ENCODE data around the gene NAA16.
"Not testable (repeated sequence)": the region's sequence is repeated elsewhere in the genome, so short reads cannot be mapped to it uniquely, and the experiment has no call there.

The NAA16 gene

DNA sequence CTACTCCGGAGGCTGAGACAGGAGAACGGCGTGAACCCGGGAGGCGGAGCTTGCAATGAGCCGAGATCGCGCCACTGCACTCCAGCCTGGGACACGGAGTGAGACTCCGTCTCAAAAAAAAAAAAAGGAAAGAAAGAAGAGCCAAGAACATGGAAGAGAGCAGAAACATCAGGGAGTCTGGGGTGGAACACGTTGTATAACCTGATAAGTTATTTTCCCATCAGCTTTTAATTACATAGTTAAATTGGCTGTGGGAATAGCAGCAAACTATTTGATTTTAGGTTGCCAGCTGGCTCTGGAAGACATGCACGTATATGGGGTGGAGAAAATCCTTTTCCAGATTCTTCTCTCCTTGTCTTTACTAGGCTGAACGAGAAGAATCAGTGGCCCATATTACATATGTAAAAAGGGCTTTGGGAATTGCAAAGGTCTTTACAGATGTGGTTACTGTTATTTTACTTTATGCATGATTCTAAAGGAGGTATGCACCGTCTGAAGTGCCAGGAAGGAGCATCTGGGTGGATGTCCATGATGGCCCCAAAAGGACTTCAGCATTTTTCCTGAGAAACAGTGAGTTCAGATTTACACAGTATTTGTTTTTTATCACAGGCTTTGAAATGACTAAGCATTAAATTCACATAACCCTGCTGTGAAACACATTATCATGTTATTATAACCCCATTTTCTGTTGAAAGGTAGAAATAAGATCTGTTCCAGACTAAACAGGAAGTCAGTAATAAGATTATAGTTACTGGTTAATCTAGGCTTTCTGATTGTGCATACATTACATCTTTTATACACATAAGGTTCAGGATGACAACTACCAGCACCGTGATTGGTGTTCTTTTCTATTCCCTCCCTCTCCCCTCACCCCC lies 4.6 kb upstream of the NAA16 start:
- DNase-seq, result no peak

DNA sequence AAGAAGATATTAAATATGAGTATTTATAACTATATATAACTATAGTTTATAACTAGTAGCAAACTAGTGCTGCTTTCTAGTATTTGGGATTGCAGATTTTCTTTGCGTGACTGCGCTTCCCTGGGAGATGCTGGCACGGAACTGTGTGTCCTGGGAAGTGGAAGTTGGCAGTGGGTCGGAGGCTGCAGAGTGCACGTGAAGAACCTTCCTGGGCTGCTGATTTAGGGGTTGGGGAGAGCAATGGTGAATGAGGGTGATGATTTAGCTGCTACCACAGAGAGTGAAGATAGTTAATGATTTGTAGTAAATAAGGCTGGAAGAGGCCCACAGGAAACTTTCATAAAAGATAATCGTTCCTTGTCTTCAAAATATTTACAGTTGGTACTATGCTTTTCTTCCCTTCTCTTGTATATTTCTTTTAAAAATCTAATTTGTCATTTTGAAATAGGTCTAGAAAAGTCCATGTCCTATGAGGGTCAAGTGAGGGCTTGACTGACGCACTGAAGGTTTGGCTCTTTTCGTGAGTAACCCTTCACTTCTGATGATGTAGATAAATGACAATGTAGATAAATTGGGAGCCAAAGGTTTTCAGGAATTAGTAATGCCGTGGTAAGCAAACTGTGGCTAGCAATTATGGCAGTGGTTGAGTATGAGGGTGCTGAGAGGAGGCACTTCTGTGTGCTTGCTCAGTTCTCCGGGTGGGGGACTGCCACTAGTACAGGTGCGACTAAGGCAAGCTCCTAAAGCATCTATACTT lies 3.0 kb upstream of the NAA16 start:
- no peak for DNase-seq

DNA sequence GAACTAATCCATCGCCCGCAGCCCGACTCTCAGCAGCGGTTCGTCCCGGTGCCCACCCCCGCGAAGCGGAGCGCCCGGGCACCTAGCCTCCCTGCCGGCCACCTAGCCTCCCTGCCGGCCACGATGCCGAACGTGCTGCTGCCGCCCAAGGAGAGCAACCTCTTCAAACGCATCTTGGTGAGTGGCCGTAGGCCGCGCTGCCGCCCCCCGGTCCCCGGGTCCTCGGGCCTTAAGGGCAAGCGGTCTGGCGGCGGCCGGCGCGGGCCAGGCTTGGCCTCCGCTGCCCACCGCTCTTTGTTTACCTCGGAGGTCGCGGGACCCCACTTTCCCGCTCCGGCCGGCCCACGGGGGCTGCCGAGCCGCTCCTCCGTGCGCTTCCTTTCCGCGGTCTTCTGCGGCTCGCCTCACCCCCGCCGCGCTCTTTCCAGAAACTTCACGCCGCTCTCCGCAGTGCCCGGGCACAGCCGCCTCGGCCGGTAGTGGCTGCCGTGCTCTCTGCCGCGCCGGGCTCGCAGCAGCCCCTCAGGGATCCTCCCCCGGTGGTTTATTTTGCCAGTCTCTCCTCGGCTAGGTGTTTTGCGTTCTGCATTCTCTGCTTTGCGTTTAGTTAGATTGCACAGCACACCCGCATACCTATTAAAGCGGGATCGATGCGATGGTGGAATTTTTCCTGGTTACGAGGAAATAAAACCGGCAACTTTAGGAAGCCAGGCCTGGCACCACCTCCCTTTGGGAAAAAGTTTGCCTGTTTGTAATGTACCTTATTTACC lies 524 bp downstream of the NAA16 start:
- DNase-seq, result peak; percentile 48

DNA sequence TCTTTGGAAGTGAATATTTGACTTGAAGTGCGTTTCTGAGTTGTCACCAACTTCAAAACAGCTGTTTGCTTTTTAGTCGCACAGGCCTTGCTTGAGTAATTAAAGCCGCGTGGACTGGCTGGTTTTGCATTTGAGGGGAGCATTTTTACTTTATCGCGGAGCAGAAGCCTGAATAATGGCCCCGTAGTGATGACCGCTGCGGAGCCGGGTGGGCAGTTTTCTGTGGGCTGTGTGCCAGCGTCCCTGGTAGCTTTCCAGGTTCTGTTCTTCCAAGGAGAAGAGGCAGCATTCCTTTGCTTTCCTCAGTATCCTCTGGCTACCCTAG lies 1.1 kb downstream of the NAA16 start:
- peak; percentile 16 for DNase-seq

DNA sequence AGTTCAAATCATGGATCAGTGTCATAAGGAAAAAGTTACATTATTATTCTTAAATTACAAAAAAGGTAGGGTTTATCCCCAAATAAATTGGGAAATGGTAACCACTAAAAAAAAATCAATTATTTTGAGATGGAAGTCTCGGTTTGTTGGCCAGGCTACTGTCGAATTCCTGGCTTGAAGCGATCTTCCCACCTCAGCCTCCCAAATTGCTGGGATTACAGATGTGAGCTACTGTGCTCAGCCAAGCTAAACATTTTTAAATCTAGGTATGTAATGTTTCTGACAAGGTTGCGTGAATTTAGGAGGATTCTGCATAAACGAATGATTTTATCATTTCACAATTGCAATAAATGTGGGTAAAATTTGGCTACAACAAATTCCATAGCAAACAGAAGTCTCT lies 2.0 kb downstream of the NAA16 start:
- DNase-seq, result no peak

DNA sequence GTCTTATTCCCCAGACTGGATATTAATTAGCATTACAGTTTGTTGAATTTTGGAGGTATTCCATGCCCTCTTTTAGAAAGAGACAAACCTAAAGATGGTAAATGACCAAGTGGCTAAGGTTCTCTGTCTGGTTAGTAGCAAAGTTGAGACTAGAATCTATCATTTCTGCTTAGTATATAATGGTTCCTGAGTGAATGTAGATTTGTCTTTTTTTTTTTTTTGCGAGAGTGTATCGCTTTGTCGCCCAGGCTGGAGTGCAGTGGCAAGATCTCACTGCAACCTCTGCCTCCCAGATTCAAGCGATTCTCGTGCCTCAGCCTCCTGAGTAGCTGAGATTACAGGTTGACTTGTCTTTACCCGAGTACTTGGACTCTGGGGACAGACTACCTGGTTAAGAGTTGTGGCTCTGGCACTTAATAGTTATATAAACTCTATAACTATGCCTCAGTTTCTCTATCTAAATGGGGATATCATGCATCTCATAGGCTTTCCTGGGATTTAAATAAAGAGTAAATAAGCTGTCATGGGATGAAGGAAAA lies 2.7 kb downstream of the NAA16 start:
- DNase-seq, result no peak

DNA sequence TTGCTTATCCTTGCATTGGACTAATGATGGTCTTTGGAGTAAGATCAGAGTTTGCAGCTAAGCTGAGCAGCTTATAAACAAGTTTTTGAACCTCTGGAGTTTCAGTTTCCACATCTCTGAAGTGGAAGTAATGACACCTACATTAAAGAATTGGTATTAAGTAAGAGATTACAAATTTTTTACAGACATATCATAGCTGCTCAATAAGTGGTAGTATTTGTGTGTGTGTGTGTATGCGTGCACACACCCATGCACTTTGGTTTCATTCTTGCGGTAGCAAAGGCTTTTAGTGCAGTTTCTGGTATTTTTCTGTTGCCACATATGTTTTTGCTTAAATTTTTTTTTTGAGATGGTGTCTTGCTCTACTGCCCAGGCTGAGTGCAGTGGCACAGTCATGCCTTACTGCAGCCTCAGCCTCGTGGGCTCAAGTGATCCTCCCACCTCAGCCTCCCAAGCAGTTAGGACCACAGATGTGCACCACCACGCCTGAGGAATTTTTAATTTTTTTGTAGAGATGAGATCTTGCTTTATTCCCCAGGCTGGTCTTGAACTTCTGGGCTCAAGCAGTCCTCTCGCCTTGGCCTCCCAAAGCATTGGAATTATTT lies 4.5 kb downstream of the NAA16 start:
- peak; percentile 10 for DNase-seq

DNA sequence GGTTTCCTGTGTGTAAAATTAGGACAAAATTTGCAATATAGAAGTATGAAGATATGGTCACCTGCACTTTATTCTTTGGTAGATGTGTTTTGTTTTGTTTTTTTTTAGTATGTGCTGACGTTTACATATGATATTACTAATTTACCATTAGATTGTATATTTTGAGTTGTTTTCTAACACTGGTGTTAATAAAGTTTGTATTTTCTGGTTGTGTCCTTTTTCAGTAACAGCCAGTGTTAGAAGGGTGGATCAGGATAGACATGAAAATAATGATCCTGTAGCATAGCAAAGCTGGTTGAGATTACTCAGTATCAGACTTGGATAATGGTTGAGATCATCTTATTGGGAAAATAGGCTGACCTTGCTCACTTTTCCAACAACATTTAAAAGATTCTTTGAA lies 6.2 kb downstream of the NAA16 start:
- DNase-seq, result no peak

DNA sequence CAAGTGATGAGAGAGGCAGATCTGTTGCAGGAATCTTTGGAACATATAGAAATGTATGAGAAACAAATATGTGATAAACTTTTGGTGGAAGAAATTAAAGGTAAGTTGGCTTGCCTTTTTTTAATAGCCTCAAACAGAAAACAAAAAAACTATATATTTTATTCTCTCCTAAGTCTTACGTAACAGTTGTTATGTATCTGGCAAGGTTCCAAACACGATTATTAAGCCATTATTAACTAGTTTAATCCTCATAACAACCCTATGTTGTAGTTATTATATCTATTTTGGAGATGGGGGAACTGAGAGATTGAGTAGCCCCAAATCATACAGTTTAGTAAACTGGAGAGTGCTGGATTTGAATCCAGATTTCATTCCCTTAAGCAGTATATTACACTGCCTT lies 14.7 kb downstream of the NAA16 start:
- DNase-seq, result no peak

DNA sequence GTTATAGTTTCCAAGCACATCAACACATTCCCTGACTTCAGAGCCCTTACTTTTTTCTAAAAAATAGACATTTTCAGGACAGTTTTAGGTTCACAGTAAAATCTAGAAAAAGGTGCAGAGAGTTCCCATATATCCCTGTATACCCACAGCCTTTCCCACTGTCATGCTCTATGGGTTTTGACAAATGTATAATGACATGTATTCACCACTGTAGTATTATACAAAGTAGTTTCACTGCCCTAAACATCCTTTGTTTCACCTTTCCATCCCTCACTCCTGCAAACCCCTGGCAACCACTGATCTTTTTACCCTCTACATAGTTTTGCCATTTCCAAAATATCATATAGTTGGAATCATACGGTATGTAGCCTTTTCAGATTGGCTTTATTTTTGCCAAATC lies 15.6 kb downstream of the NAA16 start:
- DNase-seq, result no peak

DNA sequence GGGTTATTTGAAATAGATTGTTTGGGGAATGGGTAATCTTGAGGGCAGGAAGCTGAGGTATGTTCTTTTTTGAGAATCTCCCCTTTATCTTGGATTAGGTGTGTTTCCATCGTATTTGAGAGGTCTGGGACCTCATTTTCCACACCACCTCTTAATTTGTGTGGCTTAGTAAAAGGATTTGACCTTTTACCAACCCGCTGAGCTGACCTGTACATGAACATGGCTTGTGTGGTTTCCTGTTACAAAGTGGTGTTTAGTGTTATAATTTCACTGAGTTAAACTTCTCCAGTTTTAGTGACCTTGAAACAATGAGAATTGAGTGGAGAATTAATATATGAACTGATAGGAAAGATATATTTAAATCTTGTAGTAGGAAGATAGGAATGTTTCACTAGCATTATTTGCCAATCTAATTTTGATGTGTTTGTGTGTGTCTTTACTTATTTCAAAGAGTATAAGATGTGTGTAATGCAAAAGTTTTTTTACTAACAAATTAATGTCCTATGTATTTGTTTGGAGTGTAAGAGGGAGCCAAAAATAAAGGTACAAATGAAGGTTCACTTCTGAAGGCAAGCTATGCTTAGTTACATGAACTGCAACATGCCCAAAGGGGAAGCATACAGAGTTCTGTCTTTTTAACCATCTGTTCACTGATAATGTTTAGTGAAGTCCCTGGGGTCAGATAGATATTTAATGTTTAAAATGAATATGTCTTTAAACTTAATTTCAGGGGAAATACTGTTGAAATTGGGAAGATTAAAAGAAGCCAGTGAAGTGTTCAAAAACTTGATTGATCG lies 17.1 kb downstream of the NAA16 start:
- no peak for DNase-seq

DNA sequence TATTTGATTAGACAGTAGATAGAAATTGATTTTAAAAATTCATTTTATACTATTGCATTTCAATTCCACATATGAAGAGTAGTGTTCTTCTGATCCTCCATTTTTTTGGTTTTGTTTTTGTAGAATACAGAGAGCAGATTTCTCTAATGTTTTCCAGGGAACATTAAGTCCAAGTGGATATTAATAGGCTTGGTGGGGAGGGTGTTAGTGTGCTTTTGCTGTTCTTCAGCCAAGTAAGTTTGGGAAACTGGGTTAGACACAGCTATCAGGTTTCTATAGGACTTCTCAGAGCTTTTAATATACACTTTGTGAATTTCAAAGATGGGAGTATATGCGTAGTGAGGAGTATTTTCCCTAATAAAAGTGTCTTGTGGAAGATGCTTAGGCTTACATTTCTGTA lies 21.8 kb downstream of the NAA16 start:
- DNase-seq, result no peak

DNA sequence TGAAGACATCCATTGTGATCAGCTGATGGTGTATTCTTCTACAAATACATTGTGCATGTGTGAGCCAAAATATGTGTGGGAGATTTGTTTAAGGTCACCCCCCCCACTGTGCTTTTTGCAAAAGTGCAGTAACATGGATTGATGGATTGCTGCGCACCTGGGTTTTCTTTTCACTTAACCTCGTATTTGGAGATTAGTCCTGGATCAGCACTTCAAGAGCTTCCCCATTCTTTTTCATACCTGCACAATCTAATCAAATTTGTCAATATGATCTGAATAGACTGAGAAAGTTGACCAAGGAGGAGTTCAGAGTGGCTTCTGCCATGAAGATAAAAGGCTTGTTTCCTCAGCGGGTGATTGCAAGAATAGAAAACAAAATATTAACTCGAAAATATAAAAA lies 23.7 kb downstream of the NAA16 start:
- DNase-seq, result no peak

DNA sequence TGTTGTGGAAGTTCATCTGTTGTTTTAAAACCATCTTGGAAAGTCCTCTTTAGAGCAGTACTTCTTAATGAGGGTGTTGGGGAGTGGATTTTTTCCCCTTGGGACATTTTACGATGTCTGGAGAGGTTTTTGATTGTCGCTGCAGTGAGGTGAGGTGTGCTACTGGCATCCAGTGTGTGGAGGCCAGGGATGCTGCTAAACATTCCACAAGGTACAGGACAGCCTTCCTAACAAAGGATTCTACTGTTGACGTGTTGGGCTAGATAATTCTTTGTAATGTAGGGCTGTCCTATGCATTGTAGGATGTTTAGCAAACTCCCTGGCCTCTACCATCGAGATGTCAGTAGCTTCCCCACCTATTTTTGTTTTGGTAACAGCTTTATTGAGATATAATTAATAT lies 33.3 kb downstream of the NAA16 start:
- no peak for DNase-seq

DNA sequence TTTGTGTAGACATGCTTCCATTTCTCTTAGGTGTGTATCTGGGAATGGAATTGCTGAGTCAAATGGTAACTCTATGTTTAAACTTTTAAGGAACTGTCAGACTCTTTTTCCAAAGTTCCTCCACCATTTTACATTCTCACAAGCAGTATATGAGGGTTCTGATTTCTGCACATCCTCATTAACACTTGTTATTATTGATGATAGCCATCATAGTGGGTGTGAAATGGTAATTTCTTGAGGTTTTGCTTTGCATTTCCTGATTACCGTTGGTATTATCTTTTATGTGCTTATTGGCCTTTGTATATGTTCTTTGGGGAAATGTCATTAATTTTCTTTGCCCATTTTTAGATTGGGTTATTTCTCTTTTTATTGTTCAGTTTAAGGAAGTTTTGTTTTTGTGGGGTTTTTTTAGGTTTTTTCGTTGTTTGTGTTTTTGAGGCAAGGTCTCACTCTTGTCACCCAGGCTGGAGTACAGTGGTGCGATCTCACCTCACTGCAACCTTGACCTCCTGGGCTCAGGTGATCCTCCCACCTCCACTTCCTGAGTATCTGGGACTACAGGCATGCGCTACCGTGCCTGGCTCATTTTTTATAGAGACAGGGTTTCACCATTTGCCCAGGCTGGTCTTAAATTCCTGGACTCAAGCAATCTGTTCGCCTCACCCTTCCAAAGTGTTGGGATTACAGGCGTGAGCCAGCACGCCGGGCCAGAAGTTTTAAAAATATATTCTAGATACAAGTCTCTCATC lies 34.3 kb downstream of the NAA16 start:
- DNase-seq, result no peak

DNA sequence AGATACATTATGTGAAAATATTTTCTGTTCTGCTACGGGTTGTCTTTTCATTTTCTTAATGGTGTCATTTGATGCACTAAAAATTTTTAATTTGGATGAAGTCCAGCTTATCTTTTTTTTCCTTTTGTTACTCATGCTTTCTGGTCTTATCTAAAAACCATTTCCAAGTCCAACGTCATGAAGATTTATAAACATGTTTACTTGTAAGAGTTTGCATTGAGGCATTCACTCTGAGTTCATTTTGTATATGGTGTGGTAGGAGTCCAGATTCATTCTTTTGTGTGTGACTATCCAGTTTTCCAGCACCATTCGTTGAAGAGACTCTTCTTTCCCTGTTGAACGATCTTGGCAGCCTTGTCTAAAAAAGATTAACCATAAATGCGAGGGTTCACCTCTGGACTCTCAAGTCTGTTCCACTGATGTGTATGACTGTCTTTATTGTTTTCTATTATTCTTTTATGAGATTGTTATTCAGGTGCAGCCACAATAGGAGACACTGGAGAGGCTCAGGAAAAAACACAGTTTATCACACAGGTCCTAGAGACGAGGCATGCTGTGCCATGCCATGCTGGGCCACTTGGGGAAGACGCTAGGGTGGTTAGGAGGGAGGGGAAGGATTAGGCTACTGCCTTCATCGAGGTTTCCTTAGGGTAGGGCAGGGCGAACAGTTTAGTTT lies 35.0 kb downstream of the NAA16 start:
- no peak for DNase-seq

DNA sequence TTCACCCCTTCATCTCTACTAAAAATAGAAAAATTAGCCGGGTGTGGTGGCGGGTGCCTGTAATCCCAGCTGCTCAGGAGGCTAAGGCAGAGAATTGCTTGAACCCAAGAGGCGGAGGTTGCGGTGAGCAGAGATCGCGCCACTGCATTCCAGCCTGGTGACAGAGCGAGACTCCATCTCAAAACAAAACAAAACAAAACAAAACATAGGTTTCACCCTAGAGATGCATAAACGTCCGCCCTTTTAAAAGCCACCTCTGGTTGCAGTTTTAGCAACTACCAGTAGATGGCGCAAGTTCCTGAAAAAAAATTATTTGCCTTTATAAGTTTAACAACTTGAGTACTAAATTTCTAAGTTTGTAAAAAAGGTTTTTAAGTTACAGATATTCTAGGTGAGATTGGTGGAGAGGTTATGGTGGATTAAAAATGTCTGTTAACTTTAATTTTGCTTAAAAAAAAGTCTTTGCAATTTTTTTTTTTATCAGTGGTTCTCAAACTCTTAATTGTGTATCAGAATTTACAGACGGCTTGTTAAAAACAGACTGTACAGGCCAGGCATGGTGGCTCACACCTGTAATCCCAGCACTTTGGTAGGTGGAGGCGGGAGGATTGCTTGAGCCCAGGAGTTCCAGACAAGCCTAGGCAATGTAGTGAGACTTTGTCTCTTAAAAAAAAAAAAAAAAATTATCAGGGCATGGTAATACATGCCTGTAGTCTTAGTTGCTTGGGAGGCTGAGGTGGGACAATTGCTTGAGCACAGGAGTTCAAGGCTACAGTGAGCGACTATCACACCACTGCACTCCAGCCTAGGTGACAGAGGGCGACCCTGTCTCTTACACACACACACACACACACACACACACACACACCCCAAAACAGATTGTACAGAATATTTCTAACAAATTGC lies 42.1 kb downstream of the NAA16 start:
- DNase-seq, result peak; percentile 67

DNA sequence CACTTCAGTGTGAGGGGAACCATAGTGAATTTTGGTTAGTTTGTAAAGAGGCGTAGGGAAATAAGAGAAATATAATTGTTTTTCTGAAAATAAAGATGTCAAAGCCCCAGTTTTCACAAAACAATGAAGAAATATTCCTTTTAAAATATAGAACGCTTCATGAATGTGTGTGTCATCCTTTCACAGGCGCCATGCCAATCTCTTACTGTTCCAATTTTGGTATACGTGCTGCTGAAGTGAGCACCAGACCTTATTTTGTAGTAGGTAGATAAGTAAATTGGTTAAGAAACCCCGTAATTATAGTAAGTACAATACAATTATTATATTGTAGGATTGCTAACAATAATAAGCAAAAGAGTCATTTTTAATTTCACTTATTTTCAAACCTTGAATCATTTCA lies 43.3 kb downstream of the NAA16 start:
- DNase-seq, result no peak

DNA sequence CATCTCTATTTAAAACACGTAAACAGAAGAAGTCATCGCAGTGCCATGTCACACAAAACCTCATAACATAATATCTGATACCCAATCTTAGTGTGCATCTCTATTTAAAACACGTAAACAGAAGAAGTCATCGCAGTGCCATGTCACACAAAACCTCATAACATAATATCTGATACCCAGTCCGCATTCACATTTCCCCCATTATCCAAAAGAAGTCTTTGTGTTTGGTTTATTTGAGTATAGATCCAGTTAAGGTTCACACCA lies 45.2 kb downstream of the NAA16 start:
- not testable (repeated sequence) for DNase-seq

DNA sequence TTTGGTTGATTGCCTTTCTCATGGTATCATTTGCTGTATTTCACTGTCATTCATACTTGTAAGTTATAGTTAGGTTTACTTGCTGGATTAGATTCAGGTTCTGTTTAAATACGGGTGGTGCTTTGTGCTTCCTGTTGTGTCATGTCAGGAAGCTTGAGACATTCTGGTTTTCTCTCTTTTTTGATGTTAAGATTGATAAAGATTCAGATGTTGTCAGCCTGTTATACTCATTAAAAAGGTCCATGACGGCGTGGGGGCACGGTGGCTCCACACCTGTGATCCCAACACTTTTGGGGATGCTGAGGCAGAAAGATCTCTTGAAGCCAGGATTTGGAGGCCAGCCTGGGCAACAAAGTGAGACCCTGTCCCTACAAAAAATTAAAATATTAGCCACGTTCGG lies 45.7 kb downstream of the NAA16 start:
- peak; percentile 66 for DNase-seq

All from activated CD4-positive, alpha-beta T cell treated with anti-CD3 and anti-CD28 coated beads, Interleukin-2, amount 50 U/mL, for 16 hours (primary cell).